ENCODE results near the gene IL15RA.

The IL15RA gene

GRCh38 chr10:5958077-5958476 lies 19.3 kb downstream of the IL15RA start:
- no peak overlapping the region for H3K4me3 ChIP-seq (ENCODE audit: low read depth, low read length)
- no peak for TF ChIP-seq CTCF (IDR thresholded peaks at IDR 0.05; ENCODE audit: borderline replicate concordance, insufficient read depth, low read depth, low read length)

- no peak for TF ChIP-seq CTCF (IDR thresholded peaks at IDR 0.05; ENCODE audit: borderline replicate concordance, insufficient read depth, low read depth, low read length)
Measured at GRCh38 chr10:5956146-5956936, 21.0 kb downstream of the IL15RA start.

GRCh38 chr10:5953676-5954075 lies 23.7 kb downstream of the IL15RA start:
- TF ChIP-seq CTCF (IDR thresholded peaks at IDR 0.05; ENCODE audit: borderline replicate concordance, insufficient read depth, low read depth, low read length), result no peak
- no peak overlapping the region for H3K4me3 ChIP-seq (ENCODE audit: low read depth, low read length)

More at GRCh38 chr10:5956146-5956936, 21.0 kb downstream of the IL15RA start:
- H3K4me3 ChIP-seq (ENCODE audit: low read depth, low read length), result no peak overlapping the region

- no peak overlapping the region for H3K4me3 ChIP-seq (ENCODE audit: low read depth, low read length)
- TF ChIP-seq CTCF (IDR thresholded peaks at IDR 0.05; ENCODE audit: borderline replicate concordance, insufficient read depth, low read depth, low read length), result no peak
Measured at GRCh38 chr10:5952731-5953385, 24.5 kb downstream of the IL15RA start.

- no peak for TF ChIP-seq CTCF (IDR thresholded peaks at IDR 0.05; ENCODE audit: borderline replicate concordance, insufficient read depth, low read depth, low read length)
- no peak overlapping the region for H3K4me3 ChIP-seq (ENCODE audit: low read depth, low read length)
Measured at GRCh38 chr10:5951721-5952407, 25.5 kb downstream of the IL15RA start.

- no peak overlapping the region for H3K4me3 ChIP-seq (ENCODE audit: low read depth, low read length)
Measured at GRCh38 chr10:5951167-5951711, 26.1 kb downstream of the IL15RA start.

More at GRCh38 chr10:5951167-5951711, 26.1 kb downstream of the IL15RA start:
- TF ChIP-seq CTCF (IDR thresholded peaks at IDR 0.05; ENCODE audit: borderline replicate concordance, insufficient read depth, low read depth, low read length), result no peak

Measured in GM12875 (cell line).